HG02970 (cell line): ENCODE measurements around the gene RAB37.

ENCODE experiments used
- ATAC-seq: cut with Tn5 transposase; IDR thresholded peaks from one replicate; pipeline ENCODE4 v1.9.1; 2021; ENCODE audit warnings: mild to moderate bottlenecking, moderate library complexity, moderate number of reproducible peaks; ENCODE audit not compliant: unreplicated experiment, low FRiP score

Gene RAB37

DNA sequence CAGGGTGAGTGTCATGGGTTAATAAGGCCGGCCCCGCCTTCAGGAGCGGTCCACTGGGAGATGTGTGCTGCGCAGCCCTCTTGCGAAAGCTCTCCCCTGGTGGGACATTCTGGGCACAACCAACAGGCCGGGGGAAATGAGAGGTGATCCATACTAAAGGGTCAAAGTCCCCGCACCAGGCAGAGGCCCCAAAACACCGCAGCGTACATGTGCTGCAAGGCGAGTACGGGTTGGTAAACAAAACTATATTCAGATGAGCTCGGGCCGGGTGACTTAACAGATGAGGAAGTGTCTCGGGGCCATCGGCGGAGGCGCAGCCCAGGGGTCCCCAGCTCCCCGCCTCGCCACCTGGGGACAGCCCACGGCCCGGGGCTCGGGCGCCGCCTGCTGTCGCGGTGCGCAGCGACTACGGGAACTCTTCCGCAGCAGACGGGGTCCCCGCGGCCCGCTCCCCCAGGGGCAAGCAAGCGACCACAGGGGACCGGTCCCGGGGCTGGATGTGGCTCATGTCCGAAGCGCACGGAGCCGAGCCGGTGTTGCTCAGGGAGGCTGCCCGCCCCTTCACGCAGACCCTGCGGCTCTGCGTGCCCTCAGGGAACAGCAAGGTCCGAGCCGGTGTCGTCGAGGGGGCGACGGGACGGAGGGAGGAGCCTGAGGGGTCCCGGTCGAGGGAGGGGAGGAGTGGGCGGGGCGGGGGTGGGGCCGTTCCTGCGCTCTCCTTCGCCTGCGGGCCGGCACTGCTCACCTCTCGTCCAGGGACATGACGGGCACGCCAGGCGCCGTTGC, at the start of gene RAB37:
Gene RAB37, plus strand, starts transcription at position 744 of the 786 bp plus-strand sequence. Its CDS starts 17 bp downstream, at position 761.
- ATAC-seq = no peak

DNA sequence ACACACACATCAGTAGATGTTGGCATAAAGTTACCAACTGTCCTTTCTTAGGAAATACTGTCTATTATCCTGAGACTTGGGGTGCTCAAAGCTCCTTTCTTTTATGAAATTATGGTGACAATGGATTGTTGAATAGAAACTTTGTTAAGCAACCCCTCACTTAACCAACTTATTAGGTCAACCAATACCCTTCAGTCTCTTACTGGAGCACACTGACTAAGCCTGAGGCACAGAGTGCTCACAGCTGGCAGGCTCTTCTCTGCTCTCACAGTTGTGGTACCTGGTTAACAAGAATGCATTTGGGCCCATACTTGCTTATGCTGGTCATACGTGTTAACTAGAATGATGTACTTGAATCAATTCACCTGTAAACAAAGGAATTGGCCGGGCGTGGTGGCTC, 49.2 kb upstream of the RAB37 start:
- ATAC-seq = no peak

DNA sequence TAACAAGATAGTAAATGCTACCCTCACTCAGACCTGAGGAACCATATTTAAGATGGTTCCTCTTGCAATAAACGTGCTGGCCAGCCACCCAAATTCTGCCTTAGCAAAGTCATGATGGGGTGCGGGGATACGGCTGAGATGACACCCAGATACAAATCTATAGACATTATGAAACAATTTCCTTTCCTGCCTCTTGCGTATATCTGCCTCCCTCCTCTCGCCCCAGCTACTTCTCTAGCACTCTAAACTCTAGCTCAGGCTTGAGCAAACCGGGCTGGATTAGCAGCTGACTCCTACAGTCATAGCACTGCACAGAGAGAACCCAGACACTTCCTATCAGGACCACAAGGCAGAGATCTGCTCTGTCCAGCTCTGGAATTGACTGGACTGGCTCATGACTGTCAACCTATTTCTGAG, 46.6 kb upstream of the RAB37 start:
- no peak for ATAC-seq

- ATAC-seq = no peak
Observed at GRCh38 chr17:74691151-74691550, 45.9 kb upstream of the RAB37 start.

DNA sequence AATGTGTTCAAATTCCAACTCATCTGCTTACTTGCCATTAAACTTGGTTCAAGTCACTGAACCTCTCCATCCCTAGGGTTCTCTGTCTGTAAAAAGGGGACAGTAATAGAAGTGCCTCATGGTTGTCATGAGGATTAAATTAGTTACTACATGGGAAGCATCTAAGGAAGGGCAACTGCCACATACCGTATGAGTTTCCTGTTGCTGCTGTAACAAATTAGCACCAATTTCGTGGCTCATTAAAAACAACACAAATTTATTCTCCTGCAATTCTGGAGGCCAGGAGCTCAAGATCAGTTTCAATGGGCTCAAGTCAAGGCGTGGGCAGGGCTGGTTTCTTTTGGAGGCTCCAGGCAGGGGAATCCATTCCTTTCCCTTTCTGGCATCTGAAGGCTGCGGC, 43.0 kb upstream of the RAB37 start:
- ATAC-seq = no peak

- ATAC-seq = no peak
Observed at GRCh38 chr17:74695629-74696028, 41.4 kb upstream of the RAB37 start.

DNA sequence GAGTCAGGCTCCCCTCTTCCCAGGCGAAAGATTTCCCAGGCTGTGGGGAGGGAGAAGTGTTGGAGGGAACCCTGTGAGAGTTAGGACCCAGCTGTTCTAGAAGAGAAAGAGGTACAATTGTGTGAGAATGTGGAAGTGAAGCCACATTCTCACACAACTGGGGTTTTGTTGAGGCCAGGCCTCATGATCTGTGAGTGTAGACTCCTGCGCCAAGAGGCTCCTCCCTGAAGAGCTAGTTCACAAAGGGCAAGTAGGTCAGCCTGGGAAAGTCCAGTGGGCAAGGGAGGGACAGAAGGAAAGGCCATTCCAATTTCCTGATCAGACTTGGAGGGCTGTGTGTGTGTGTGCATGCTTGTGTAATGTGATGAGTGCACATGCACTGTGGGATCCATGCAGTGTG, 39.5 kb upstream of the RAB37 start:
- no peak for ATAC-seq

DNA sequence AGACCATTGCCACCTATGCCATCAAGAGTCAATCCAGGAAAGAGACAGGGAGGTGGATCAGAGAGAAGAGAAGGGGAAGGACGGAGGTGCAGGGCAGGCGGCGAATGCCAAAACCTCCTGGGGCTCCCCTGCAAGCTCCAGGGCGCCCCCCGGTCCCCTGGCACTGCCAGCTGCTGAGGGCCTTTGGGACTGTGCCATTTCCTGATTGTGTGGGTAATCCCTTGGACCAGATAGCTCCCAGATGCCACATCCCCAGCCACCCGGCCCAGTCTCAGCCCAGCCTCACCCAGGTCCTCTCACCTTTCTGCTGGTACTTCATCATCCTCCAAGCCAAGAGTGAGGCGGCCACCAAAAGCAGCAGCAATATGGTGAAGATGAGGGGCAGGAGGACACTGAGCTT, 39.0 kb upstream of the RAB37 start:
- no peak for ATAC-seq

DNA sequence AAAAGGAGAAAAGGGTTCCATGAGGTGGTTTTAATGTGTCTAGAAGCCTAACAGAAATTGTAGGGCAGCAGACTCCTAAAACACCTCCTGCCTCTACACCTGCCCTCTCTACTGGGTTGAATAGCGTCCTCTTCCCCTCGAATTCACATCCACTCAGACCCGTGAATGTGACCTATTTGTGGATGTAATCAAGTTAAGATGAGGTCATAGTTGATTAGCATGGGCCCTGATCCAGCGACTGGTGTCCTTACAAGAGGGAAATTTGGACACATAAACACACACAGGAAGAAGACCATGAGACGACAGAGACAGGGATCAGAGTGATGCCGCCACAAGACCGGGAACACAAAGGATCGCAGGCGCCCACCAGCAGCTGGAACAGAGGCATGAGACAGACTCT, 37.8 kb upstream of the RAB37 start:
- ATAC-seq = no peak

DNA sequence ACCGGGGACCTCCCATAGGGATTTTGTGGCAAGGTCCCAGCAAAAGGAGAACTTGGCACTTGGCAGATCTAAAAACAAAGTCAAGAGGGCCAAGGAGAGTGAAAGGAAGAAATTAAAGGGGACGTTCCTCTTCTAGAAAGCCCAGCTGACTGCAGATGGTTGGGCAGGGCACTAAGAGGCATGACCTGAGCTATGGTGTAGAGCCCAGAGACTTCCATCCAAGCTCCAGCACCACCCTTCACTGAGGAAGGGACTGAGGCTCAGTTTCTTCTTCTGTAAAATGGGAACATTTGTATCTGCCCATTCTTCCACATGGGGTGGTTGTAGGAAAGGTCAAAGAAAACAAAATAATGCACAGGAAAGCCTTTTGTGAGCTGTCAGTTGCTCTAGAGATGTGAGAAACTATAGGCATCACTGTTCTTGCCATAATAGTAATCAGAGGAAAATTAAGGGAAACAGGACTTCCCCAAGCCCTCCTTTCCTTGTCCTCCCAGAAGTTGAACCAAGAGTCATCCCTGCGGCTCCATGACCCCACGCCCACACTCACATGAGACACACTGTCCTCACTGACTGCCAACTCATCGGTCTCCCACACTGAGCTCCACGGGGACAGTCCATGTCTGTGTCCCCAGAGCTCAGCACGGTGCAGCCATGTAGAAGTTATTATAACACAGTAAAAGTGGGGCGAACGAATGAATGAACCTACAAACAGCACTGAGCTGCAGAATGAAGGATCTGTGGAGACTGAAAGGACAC, 34.8 kb upstream of the RAB37 start:
- no peak for ATAC-seq

DNA sequence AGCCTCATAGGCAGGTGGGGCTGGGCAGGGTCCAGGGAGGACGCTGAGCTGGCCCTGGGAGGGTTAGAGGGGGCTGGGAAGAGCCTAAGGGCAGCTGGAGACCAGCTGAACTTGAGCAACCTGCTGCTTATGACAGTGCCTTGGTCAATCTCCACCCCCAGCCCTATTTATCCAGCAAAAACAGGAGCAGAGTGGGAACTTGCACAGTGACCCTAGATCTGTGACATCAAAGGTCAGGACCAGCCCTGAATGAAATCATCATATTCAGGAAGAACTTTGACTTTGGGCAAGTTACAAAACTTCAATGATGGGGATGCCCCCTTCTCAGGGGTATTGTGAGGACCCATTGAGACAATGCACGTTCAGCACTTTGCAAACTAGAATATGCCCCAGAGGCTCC, 33.7 kb upstream of the RAB37 start:
- no peak for ATAC-seq

GRCh38 chr17:74704544-74704943, 32.5 kb upstream of the RAB37 start:
- ATAC-seq = no peak

DNA sequence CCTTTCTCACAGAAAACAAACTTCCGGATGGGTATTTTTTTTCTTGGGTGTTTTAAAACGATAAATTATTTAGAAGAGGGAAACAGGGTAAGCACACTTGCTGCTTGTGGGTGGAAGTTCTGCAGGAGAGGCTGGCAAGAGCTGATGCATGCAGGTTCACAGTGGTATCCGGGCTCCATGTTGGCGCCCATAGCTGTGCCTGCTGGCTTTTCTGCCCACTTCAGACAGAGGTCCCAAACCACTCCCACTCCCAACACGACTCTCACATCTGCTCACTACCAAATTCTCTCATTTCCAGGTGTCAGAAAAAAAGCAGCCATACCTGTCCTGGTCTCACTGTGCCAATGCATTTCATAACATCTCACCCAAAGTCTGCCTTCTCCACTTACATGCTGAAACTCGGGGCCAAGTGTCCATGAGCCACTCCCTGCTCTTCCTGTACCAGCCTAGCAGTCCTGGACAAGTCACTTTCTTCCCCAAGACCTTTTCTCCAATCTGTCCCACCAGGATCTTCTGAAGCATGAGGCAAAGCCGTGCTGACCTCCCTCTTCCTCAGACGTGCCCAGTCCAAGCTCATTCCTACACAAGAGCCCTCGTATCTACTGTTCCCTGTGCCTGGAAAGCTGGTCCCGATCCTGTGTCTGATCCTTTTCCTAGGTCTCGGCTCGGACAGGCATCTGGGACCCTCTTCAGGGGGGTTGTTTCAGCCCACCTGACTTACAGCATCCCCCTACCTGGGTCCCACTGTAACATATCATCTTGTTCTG, 25.8 kb upstream of the RAB37 start:
- ATAC-seq = no peak

DNA sequence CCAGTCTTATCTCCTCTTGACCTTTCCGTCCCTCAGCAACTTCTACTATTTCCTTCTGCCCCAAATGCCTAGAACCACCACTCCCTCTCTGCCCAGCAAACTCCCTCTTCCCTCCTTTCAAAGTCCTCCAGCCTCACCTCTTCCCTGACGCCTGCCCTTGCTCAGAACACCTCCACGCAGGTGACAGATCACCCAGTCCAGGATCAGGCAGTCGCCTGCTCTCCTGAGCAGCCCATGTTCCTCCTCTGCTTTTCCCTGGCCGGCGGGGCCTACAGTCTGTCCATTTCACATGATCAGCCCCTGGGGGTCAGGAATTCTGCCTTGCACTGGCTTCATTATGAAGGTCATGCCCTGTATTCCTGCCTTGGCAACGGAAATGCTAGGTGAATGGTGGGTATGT, 24.8 kb upstream of the RAB37 start:
- no peak for ATAC-seq

DNA sequence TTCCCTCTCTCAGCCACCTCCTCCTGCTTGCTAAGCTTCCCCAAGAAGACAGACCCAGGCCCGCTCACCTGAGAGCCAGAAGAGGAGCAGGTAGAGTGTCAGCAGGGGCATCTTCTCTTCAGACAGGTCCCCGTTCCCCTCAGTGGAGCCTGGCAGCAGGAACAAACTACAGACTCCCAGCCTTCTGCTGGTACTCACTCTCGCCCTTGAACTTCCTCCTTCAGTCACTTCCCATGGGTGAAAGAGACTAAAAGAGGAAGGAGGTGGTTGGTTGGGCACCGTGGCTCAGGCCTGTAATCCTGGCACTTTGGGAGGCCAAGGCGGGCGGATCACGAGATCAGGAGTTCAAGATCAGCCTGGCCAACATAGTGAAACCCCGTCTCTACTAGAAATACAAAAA, 24.3 kb upstream of the RAB37 start, which contains the start of gene CD300LF:
Gene CD300LF, minus strand, starts transcription at position 168 of the 400 bp plus-strand sequence. Its CDS starts 57 bp downstream, at position 111.
- no peak for ATAC-seq

- no peak for ATAC-seq
Observed at GRCh38 chr17:74713171-74713755, 23.8 kb upstream of the RAB37 start.

DNA sequence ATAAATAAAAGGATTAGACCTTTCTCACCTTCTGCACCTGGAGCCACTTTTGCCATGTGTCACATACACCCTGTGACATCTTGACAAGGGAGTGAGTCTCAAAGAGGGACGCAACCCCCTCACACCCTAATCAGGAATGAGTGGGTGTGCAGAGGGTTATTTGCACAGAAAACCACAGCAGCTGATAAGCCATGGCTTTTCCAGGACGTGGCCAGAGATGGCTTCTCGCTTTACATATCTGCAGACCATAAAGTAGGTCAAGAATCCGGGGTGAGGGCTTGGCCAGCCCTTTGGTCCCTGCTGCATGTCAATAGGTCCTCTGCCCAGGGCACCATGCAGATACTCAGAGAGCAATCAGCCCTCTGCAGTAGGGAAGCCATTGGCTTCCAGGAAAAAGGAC, 21.9 kb upstream of the RAB37 start:
- ATAC-seq = no peak

- no peak for ATAC-seq
Observed at GRCh38 chr17:74720506-74720905, 16.6 kb upstream of the RAB37 start.

DNA sequence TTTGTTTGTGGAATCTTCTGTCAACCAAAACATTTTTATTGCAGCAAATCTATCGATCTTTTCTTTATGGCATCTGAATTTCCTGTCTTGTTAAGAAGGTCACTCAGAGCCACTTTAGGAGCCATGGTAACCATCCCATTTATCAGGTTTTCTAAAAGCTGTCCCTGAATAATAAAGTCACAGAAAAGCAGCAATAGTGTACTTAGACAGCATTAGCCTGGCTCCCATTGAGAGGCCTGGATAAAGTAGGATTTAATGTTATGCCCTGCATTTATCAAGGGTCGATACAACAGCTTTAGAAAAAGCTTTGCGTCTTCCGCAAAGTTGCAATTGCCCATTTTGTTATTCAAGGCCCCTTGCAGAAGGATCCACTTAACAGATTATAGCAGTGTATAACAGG, 14.3 kb upstream of the RAB37 start:
- ATAC-seq = no peak

DNA sequence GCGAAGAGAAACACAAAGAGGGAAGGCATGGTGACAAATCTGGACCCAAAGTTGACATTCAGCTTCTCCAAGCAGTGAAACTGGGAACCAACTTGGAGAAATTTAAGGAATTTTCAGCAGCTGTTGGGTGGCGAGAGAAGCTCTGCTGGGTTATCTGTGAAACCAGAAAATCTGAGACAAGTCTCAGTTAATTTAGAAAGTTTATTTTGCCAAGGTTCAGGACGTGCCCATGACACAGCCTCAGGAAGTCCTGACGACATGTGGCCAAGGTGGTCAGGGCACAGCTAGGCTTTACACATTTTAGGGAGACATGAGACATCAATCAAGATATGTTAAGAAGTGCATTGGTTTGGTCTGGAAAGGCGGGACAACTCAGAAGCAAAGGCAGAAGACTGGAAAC, 13.2 kb upstream of the RAB37 start:
- ATAC-seq = no peak

DNA sequence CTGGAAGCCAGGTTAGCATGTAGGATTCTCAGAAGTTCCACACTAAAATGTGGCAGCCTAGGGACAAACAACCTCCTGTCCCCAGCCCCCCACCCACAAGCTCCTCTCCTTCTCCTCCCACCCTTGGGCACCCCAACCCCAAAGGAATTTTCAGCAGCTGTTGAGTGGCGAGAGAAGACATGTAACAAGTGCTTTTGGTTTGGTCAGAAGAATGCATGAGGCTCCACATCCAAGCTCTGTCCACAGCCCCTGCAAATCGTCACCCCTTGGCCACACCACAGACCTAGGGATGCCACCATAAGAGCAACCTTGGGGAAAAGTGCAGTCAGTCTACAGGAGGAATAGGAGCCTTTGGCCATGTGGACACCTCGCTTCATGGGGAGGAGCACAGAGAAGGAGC, 11.9 kb upstream of the RAB37 start:
- ATAC-seq = no peak
